K562 (cell line): Measurements from ENCODE around the gene ARPC1A. TPM values are rescaled to one million over a fixed set of nuclear protein-coding genes. Genes with fewer than 3 reads are reported as not detected.

ENCODE experiments used
- FOXA3 ChIP-seq, 2 experiments: fragments of 450-650 bp in 1 of 2; sonication (generic) in 1 of 2; formaldehyde crosslinking; IDR thresholded peaks in 1 of 2; conservative IDR thresholded peaks in 1 of 2; 2 replicates each; pipeline versions ENCODE4 v1.4.0 to v1.8.0; 2020 to 2022; ENCODE audit warnings: mild to moderate bottlenecking in 2 of 2, missing genetic modification reagents in 1 of 2
- SRSF1 ChIP-seq: fragments of 200-400 bp; formaldehyde crosslinking; IDR thresholded peaks from 2 replicates; pipeline ENCODE4 v1.6.1; 2017; ENCODE audit warnings: mild to moderate bottlenecking, low read depth, low read length, moderate library complexity
- TCF3 ChIP-seq: sonication (generic); formaldehyde crosslinking; IDR thresholded peaks from 2 replicates; pipeline ENCODE4 v1.4.0; 2020; ENCODE audit warnings: mild to moderate bottlenecking, missing genetic modification reagents
- VEZF1 ChIP-seq: fragments of 200-800 bp; sonication (Bioruptor generic); IDR thresholded peaks from 2 replicates; pipeline ENCODE4 v1.6.1; 2017; ENCODE audit warnings: missing genetic modification characterization, missing compliant biosample characterization
- ZNF318 ChIP-seq, 2 experiments: fragments of 450-650 bp; IDR thresholded peaks; 2 replicates each; pipeline ENCODE4 v1.6.1; 2016; ENCODE audit warnings: mild to moderate bottlenecking in 2 of 2, borderline replicate concordance in 1 of 2, low read depth in 1 of 2, moderate library complexity in 1 of 2
- polyA plus RNA-seq, 8 experiments: library from polyadenylated mRNA; depleted of rRNA in 4 of 8; stranded (reverse) in 5 of 8; unstranded in 3 of 8; fragments of >200 nt; fragmentation: Nextera tagmentation in 2 of 8; fragmentation: Illumina TruSeq in 1 of 8; extraction: Ambion mirVana in 2 of 8; extraction: Trizol in 1 of 8; gene quantifications; 2 replicates each; pipeline versions ENCODE4 v1.2.1 to v1.2.3, GENCODE V29; 2011 to 2014; ENCODE audit warnings: inconsistent platforms in 1 of 8, missing spikeins in 1 of 8
- total RNA-seq, 7 experiments: library from RNA; depleted of rRNA in 6 of 7; stranded (reverse); fragments of >200 nt in 6 of 7; fragmentation: Illumina TruSeq in 2 of 7; extraction: Trizol in 2 of 7; gene quantifications; 2 replicates each; pipeline versions ENCODE4 v1.2.1 to v1.2.3, GENCODE V29; 2011 to 2021; ENCODE audit warnings: low replicate concordance in 1 of 7
- TF ChIP-seq, protein P1 (sequence below), 2 experiments: fragments of 450-650 bp; IDR thresholded peaks; 2 replicates each; pipeline ENCODE4 v1.6.1; 2018; ENCODE audit warnings: mild to moderate bottlenecking in 2 of 2, low read depth in 1 of 2; ENCODE audit not compliant: partially characterized antibody in 2 of 2
- TF ChIP-seq, protein P2 (sequence below): fragments of 250-450 bp; sonication (Bioruptor Pico); IDR thresholded peaks from 2 replicates; pipeline ENCODE4 v1.8.0; 2021; ENCODE audit warnings: moderate library complexity, mild to moderate bottlenecking, inconsistent platforms

Gene ARPC1A
- total and polyA plus RNA-seq, 9 of the 15 experiments (the other 6 are each of a cell fraction or from before 2014, with no cell fraction given), result 39.5 to 151 (median 86.1) TPM

DNA sequence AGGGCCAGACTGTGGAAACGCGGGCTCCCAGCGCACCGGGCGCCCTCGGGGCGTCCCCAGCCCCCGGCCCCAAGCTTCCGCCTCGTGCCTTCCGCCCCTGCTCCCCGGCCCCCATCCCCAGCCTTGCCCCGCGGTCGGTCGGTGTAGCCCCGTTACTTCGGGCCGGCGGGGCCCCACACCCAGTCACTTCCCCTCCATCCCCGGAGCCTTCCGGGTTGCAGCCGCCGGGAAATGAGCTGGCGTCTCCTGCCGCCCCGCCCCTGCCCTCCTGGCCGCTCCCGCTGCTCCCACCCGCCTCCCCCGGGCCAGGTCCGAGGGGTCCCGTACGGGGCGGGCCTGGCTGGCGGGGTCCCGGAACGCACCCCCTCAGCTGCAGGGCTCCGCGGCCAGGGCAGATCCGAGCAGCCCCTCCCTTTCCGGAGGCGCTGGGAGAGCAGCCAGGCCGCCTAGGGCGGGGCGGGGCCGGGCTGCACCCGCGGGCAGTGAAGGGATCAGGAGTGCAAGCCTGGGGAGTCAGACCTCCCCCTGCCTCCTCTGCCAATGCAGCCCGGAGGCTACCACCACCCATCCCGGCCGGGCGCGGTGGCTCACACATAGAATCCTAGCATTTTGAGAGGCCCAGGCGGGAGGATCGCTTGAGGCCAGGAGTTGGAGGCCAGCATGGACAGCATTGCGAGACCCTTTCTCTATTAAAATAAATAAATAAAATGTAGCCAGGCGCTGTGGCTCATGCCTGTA is 49.5 kb downstream of the ARPC1A start (continued):
- no peak for TF ChIP-seq ZNF318 (IDR thresholded peaks at IDR 0.05; ENCODE audit: borderline replicate concordance in 1 of 2, low read depth in 1 of 2)
- TF ChIP-seq, protein P1, sequence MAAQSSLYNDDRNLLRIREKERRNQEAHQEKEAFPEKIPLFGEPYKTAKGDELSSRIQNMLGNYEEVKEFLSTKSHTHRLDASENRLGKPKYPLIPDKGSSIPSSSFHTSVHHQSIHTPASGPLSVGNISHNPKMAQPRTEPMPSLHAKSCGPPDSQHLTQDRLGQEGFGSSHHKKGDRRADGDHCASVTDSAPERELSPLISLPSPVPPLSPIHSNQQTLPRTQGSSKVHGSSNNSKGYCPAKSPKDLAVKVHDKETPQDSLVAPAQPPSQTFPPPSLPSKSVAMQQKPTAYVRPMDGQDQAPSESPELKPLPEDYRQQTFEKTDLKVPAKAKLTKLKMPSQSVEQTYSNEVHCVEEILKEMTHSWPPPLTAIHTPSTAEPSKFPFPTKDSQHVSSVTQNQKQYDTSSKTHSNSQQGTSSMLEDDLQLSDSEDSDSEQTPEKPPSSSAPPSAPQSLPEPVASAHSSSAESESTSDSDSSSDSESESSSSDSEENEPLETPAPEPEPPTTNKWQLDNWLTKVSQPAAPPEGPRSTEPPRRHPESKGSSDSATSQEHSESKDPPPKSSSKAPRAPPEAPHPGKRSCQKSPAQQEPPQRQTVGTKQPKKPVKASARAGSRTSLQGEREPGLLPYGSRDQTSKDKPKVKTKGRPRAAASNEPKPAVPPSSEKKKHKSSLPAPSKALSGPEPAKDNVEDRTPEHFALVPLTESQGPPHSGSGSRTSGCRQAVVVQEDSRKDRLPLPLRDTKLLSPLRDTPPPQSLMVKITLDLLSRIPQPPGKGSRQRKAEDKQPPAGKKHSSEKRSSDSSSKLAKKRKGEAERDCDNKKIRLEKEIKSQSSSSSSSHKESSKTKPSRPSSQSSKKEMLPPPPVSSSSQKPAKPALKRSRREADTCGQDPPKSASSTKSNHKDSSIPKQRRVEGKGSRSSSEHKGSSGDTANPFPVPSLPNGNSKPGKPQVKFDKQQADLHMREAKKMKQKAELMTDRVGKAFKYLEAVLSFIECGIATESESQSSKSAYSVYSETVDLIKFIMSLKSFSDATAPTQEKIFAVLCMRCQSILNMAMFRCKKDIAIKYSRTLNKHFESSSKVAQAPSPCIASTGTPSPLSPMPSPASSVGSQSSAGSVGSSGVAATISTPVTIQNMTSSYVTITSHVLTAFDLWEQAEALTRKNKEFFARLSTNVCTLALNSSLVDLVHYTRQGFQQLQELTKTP (IDR thresholded peaks at IDR 0.05; ENCODE audit: low read depth in 1 of 2, partially characterized antibody in 2 of 2), result no peak
- TF ChIP-seq, protein P2, sequence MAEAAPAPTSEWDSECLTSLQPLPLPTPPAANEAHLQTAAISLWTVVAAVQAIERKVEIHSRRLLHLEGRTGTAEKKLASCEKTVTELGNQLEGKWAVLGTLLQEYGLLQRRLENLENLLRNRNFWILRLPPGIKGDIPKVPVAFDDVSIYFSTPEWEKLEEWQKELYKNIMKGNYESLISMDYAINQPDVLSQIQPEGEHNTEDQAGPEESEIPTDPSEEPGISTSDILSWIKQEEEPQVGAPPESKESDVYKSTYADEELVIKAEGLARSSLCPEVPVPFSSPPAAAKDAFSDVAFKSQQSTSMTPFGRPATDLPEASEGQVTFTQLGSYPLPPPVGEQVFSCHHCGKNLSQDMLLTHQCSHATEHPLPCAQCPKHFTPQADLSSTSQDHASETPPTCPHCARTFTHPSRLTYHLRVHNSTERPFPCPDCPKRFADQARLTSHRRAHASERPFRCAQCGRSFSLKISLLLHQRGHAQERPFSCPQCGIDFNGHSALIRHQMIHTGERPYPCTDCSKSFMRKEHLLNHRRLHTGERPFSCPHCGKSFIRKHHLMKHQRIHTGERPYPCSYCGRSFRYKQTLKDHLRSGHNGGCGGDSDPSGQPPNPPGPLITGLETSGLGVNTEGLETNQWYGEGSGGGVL (CRISPR knock-in tag), result no peak
- TF ChIP-seq SRSF1, result no peak
- peak; percentile 94 for TF ChIP-seq VEZF1 (CRISPR knock-in tag)
- no peak for TF ChIP-seq TCF3
- no peak for TF ChIP-seq FOXA3 (CRISPR knock-in tag; conservative IDR thresholded peaks at IDR 0.05 in 1 of 2, IDR thresholded peaks at IDR 0.05 in 1 of 2)
